OCI-LY7 (cell line): ENCODE data around the gene DNAH11. TPM values are rescaled to one million over a fixed set of nuclear protein-coding genes. Genes with fewer than 3 reads are reported as not detected.

Source experiments
- BruUV-seq: library from RNA; stranded (reverse); fragments of 400-500 nt; replicated peaks from 2 replicates; lab custom pipeline; 2021; lab: Mats Ljungman, UMichigan
- CTCF ChIA-PET: fragments of 300-600 bp; sonication (Branson Sonifier 250); formaldehyde crosslinking; loops from one replicate; lab custom pipeline; 2022; ENCODE audit warnings: antibody characterized with exemption; ENCODE audit not compliant: unreplicated experiment; lab: Charles Lee
- POLR2A ChIA-PET: fragments of 300-600 bp; sonication (Branson Sonifier 250); formaldehyde crosslinking; loops from one replicate; lab custom pipeline; 2022; ENCODE audit warnings: antibody characterized with exemption; lab: Charles Lee
- DNase-seq: peaks from one replicate; pipeline ENCODE4 v3.0.0-alpha.2; 2015; ENCODE audit warnings: low spot score
- H2AFZ ChIP-seq: fragments of 200-600 bp; sonication (generic), shearing (Covaris generic); 2 replicates; pipeline ENCODE4 v1.6.1; 2014; ENCODE audit warnings: mild to moderate bottlenecking, antibody characterized with exemption, low read length, moderate library complexity
- H3K27ac ChIP-seq: fragments of 200-600 bp; sonication (generic); 2 replicates; pipeline ENCODE4 v1.5.1; 2014; ENCODE audit warnings: mixed run types, low read depth, mild to moderate bottlenecking, moderate library complexity, low read length, inconsistent platforms; ENCODE audit not compliant: poor library complexity, severe bottlenecking
- H3K36me3 ChIP-seq: fragments of 200-600 bp; sonication (generic); 2 replicates; pipeline ENCODE4 v1.6.1; 2014; ENCODE audit warnings: mild to moderate bottlenecking, antibody characterized with exemption, low read length, moderate library complexity, mixed read lengths; ENCODE audit not compliant: insufficient read depth
- H3K4me1 ChIP-seq: fragments of 200-600 bp; sonication (generic); 2 replicates; pipeline ENCODE4 v1.5.1; 2014; ENCODE audit warnings: mild to moderate bottlenecking, low read length; ENCODE audit not compliant: insufficient read depth, poor library complexity, severe bottlenecking
- H3K4me2 ChIP-seq: fragments of 200-600 bp; sonication (generic); 2 replicates; pipeline ENCODE4 v1.6.1; 2014; ENCODE audit warnings: mild to moderate bottlenecking, low read length
- H3K4me3 ChIP-seq: fragments of 200-600 bp; sonication (generic); 2 replicates; pipeline ENCODE4 v1.5.1; 2014; ENCODE audit warnings: mild to moderate bottlenecking, low read depth, low read length; ENCODE audit not compliant: poor library complexity, severe bottlenecking
- H3K79me2 ChIP-seq: fragments of 200-600 bp; sonication (generic); 2 replicates; pipeline ENCODE4 v1.6.1; 2016; ENCODE audit warnings: low read depth, mild to moderate bottlenecking, low read length, moderate library complexity, mixed read lengths; ENCODE audit not compliant: insufficient read depth
- H3K9me2 ChIP-seq: fragments of 200-600 bp; sonication (generic); 2 replicates; pipeline ENCODE4 v1.6.1; 2016; ENCODE audit warnings: mild to moderate bottlenecking, low read length, mixed read lengths; ENCODE audit not compliant: insufficient read depth
- H3K9me3 ChIP-seq: fragments of 200-600 bp; sonication (generic); 2 replicates; pipeline ENCODE4 v1.6.1; 2014; ENCODE audit warnings: mild to moderate bottlenecking, mixed run types, low read length, mixed read lengths
- H4K20me1 ChIP-seq: fragments of 200-600 bp; sonication (generic); 2 replicates; pipeline ENCODE4 v1.6.1; 2014; ENCODE audit warnings: mild to moderate bottlenecking, antibody characterized with exemption, low read length, moderate library complexity, mixed read lengths; ENCODE audit not compliant: insufficient read depth
- EZH2phosphoT487 ChIP-seq: fragments of 200-600 bp; sonication (generic); IDR thresholded peaks from 2 replicates; pipeline ENCODE4 v1.6.1; 2018; ENCODE audit warnings: low read depth, borderline replicate concordance, mild to moderate bottlenecking, mixed run types, antibody characterized with exemption, low read length, moderate library complexity, mixed read lengths
- intact Hi-C: fragments of 100-400 bp; cut with micrococcal nuclease; formaldehyde crosslinking; loops from one replicate; pipeline ENCODE4 v1.10.0; 2022; ENCODE audit not compliant: unreplicated experiment
- total RNA-seq, 2 experiments: library from RNA; depleted of rRNA in 1 of 2; stranded (reverse); fragments of >200 nt in 1 of 2; shearing (Covaris generic) in 1 of 2; gene quantifications; 2 replicates each; pipeline ENCODE4 v1.2.3, GENCODE V29; 2014 to 2022
- TF ChIP-seq, protein P1 (sequence below): fragments of 200-600 bp; sonication (generic); conservative IDR thresholded peaks from 2 replicates; pipeline ENCODE4 v1.5.1; 2014; ENCODE audit warnings: mild to moderate bottlenecking, antibody characterized with exemption, low read length, moderate library complexity, mixed read lengths

Gene DNAH11
- total RNA-seq, 2 experiments from 2014 or later, result not detected

DNA sequence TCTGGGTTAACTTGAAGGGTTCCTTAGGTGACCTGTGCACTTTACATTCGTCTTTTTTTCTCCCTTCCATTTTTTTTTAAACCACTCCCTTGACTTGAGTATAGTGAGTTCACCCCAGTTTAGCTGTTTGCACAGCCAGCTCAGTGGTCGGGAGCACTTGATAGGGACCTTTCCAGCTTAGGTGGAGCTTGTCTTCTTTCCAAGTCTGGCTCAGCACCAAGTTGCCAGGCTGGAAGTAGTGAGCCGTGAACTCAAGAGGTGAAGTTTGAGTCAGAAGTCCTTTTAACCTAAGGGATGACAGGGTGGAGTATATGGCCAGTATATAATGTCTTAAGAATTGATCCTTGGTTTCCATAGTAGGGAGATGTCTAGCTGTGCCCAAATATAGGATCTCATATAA, 7.2 kb downstream of the DNAH11 start:
- Histone ChIP-seq H2AFZ (no peak overlapping the region), H3K36me3 (no peaks in the 10 kb centered on the region), H3K4me3 (no peak overlapping the region), H3K4me2 (no peak overlapping the region), H4K20me1 (no peaks in the 10 kb centered on the region), H3K4me1 (no peaks in the 10 kb centered on the region), H3K79me2 (no peaks in the 10 kb centered on the region), H3K9me3 (no peaks in the 10 kb centered on the region), H3K27ac (no peak overlapping the region), H3K9me2 (no peaks in the 10 kb centered on the region)
- ChIA-PET POLR2A (no interaction called here), CTCF (no interaction called here)
- no TSS peak for BruUV-seq
- intact Hi-C loops, result no loop called here
- no peak for DNase-seq
- TF ChIP-seq, protein P1, sequence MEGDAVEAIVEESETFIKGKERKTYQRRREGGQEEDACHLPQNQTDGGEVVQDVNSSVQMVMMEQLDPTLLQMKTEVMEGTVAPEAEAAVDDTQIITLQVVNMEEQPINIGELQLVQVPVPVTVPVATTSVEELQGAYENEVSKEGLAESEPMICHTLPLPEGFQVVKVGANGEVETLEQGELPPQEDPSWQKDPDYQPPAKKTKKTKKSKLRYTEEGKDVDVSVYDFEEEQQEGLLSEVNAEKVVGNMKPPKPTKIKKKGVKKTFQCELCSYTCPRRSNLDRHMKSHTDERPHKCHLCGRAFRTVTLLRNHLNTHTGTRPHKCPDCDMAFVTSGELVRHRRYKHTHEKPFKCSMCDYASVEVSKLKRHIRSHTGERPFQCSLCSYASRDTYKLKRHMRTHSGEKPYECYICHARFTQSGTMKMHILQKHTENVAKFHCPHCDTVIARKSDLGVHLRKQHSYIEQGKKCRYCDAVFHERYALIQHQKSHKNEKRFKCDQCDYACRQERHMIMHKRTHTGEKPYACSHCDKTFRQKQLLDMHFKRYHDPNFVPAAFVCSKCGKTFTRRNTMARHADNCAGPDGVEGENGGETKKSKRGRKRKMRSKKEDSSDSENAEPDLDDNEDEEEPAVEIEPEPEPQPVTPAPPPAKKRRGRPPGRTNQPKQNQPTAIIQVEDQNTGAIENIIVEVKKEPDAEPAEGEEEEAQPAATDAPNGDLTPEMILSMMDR, result no peak
- TF ChIP-seq EZH2phosphoT487, result no peak

DNA sequence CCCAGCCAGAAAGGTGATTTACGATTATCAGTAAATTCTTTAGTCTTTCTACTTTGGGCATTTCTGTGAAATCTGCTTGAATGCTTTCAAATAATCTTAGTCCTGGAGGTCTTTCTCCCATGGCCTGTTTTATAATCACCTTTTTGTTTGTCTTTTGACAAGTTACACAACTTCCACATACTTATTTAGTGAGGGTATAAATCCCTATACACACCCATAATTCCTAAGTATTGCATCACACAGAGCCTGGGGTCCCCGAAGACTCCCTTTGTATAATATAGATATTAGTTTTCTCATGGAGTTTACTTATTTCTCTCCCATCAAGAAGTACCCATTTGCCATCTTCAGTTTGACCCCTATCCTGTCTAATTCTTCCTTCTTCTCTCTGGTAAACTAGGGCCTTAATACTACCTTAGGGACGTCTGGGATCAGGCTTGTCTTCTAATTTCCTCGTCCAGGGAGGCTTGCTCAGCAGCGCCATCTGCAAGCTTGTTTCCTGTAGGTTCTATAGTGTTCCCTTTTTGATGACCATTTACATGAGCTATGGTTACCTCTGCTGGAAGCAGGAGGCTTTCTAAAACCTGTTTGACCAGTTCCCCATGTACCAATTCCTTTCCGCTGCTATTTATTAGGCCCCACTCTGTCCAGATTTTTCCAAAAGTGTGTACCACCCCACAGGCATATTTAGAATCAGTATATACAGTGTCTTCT, 8.1 kb downstream of the DNAH11 start:
- POLR2A ChIA-PET, result no interaction called here
- no peak overlapping the region for H3K27ac ChIP-seq
- DNase-seq, result no peak
- H3K4me3 ChIP-seq, result no peak overlapping the region
- no peaks in the 10 kb centered on the region for H4K20me1 ChIP-seq
- no peaks in the 10 kb centered on the region for H3K36me3 ChIP-seq
- no peaks in the 10 kb centered on the region for H3K9me2 ChIP-seq
- no peaks in the 10 kb centered on the region for H3K79me2 ChIP-seq
- no TSS peak for BruUV-seq
- no peak overlapping the region for H3K4me2 ChIP-seq
- CTCF ChIA-PET, result no interaction called here
- no peak for TF ChIP-seq EZH2phosphoT487
- TF ChIP-seq, protein P1, result peak; percentile 52
- no peaks in the 10 kb centered on the region for H3K4me1 ChIP-seq
- no peaks in the 10 kb centered on the region for H3K9me3 ChIP-seq
- intact Hi-C loops, result no loop called here
- no peak overlapping the region for H2AFZ ChIP-seq

DNA sequence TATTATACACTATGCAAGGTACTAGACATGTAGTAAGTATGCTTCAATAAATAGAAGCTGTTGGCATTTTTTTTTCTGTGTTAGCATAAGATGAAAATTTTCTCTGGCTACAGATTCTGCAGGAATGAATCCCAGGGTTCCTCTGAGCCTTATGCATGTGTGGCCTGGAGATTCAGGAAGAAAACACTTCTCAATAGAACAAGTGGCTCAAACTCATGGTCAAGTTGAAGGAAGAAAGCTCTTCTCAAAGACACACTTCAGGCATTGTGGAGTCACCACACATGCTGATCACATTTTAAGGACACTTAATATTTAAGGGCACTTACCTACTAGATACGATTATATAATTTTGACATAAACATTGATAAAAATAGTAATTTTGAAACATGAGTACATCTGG, 19.5 kb downstream of the DNAH11 start:
- Histone ChIP-seq H3K9me2 (no peaks in the 10 kb centered on the region), H3K27ac (no peak overlapping the region), H3K36me3 (no peaks in the 10 kb centered on the region), H3K4me3 (no peak overlapping the region), H2AFZ (no peak overlapping the region), H3K79me2 (no peaks in the 10 kb centered on the region), H3K4me1 (no peaks in the 10 kb centered on the region), H4K20me1 (no peaks in the 10 kb centered on the region), H3K9me3 (no peaks in the 10 kb centered on the region), H3K4me2 (no peak overlapping the region)
- no peak for DNase-seq
- TF ChIP-seq, protein P1, result no peak
- no peak for TF ChIP-seq EZH2phosphoT487
- BruUV-seq, result no TSS peak
- ChIA-PET POLR2A (no interaction called here), CTCF (no interaction called here)
- intact Hi-C loops, result no loop called here
